Pancreas (tissue), 10 donors: Measurements from ENCODE around the gene SRSF9. TPM values are rescaled to one million over a fixed set of nuclear protein-coding genes. Genes with fewer than 3 reads are reported as not detected.
A peak's percentile ranks its signal among the peaks of the same experiment; 100 is the strongest.

ENCODE experiments used
- ATAC-seq, 4 donors: fragments of 200-7000 bp; cut with Tn5 transposase; one replicate each; pipeline versions ENCODE4 v1.8.0 to v1.9.1; 2020; ENCODE audit warnings: mild to moderate bottlenecking in 4 of 4, moderate library complexity in 4 of 4
- DNase-seq, 6 donors: peaks; one replicate each; pipeline ENCODE4 v3.0.0-alpha.2; 2020
- FAIRE-seq: peaks from 2 replicates; lab custom pipeline; 2012; peaks lifted over from hg19 to GRCh38; lab: Jason Lieb, UNC
- H3K27ac ChIP-seq, 4 donors: fragments of 200-600 bp; sonication (generic); 1 replicate in 3 of 4; 2 replicates in 1 of 4; pipeline versions ENCODE4 v1.5.0 to v1.8.0; 2020
- H3K27me3 ChIP-seq, 4 donors: fragments of 200-600 bp; one replicate each; pipeline ENCODE4 v1.8.0; 2021
- H3K36me3 ChIP-seq, 3 donors: fragments of 200-600 bp; sonication (generic) in 1 of 3; one replicate each; pipeline versions ENCODE4 v1.5.0 to v1.8.0; 2020 to 2021
- H3K4me1 ChIP-seq, 3 donors: fragments of 200-600 bp; one replicate each; pipeline ENCODE4 v1.8.0; 2021
- H3K4me3 ChIP-seq, 4 donors: fragments of 200-600 bp; sonication (generic) in 2 of 4; one replicate each; pipeline versions ENCODE4 v1.5.0 to v1.8.0; 2020 to 2021
- H3K9me3 ChIP-seq, 4 donors: fragments of 200-600 bp; one replicate each; pipeline ENCODE4 v1.8.0; 2021
- WGBS, 2 donors: extraction: QIAGEN DNeasy Blood & Tissue Kit; methylation state at CpG; one replicate each; pipeline ENCODE4 v1.1.7; 2013; 5-methylcytosine and 5-hydroxymethylcytosine counted together
- intact Hi-C, 3 donors: fragments of 100-400 bp; cut with DNase I; formaldehyde crosslinking; loops; one replicate each; pipeline versions ENCODE4 v1.11.1 to v1.14.2; 2022
- polyA plus RNA-seq, 2 donors: library from polyadenylated mRNA; stranded (reverse); fragments of 200-250 nt; gene quantifications; one replicate each; pipeline ENCODE4 v1.2.3, GENCODE V29; 2013
- total RNA-seq, 6 donors: library from RNA; stranded (reverse); fragmentation: NEBNext Ultra II Directional in 4 of 6; extraction: Animal tissue kit (Norgen Biotek cat#: 25700) in 4 of 6; gene quantifications; one replicate each; pipeline versions ENCODE4 v1.2.1 to v1.2.4, GENCODE V29; 2021 to 2023
- TF ChIP-seq, protein P1 (sequence below), 4 donors: fragments of 200-600 bp; sonication (generic) in 3 of 4; IDR thresholded peaks; one replicate each; pipeline versions ENCODE4 v1.5.0 to v1.8.0; 2021; ENCODE audit warnings: antibody characterized with exemption in 4 of 4
- donor health status: healthy with polysubstance abuse.
- donor health status: DM: no; HTN: no; CAD: no; lungs with moderate emphysema.
- donor health status: DM: no; HTN: no; CAD: no.
- donor health status: control.
- donor health status: control.
- donor health status: Bipolar disorder and iron deficiency.
- donor health status: DM: yes; HTN: yes; CAD: no.
- donor health status: DM: no; HTN: no; CAD: no.
- donor health status: DM: no; HTN: no; CAD: no.
- donor health status: DM: yes; HTN: yes; CAD: no.

SRSF9 gene
- total and polyA plus RNA-seq, 8 donors: 50.9 to 103 (median 79.5) TPM

- intact Hi-C loops: no loop called here
- ATAC-seq: no peak
- 84 to 89% methylated on average over 4 of the region's 4 CpGs for WGBS, 2 donors
- Histone ChIP-seq H3K4me3 (no peak overlapping the region), H3K27me3 (no peaks in the 10 kb centered on the region), H3K9me3 (no peaks in the 10 kb centered on the region), H3K36me3 (peaks cover 0 to 18% (median 0%) of the 10 kb centered on the region in 3 donors), H3K4me1 (no peaks in the 10 kb centered on the region), H3K27ac (no peak overlapping the region)
- no peak for DNase-seq
- no peak for FAIRE-seq
- TF ChIP-seq, protein P1, sequence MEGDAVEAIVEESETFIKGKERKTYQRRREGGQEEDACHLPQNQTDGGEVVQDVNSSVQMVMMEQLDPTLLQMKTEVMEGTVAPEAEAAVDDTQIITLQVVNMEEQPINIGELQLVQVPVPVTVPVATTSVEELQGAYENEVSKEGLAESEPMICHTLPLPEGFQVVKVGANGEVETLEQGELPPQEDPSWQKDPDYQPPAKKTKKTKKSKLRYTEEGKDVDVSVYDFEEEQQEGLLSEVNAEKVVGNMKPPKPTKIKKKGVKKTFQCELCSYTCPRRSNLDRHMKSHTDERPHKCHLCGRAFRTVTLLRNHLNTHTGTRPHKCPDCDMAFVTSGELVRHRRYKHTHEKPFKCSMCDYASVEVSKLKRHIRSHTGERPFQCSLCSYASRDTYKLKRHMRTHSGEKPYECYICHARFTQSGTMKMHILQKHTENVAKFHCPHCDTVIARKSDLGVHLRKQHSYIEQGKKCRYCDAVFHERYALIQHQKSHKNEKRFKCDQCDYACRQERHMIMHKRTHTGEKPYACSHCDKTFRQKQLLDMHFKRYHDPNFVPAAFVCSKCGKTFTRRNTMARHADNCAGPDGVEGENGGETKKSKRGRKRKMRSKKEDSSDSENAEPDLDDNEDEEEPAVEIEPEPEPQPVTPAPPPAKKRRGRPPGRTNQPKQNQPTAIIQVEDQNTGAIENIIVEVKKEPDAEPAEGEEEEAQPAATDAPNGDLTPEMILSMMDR (IDR thresholded peaks at IDR 0.05): no peak
Measured at GRCh38 chr12:120504587-120504986, 35.0 kb upstream of the SRSF9 start.

GRCh38 chr12:120500581-120500980, 31.0 kb upstream of the SRSF9 start:
- Histone ChIP-seq H3K27ac (no peak overlapping the region), H3K4me1 (peaks cover 4 to 10% (median 8%) of the 10 kb centered on the region in 3 donors), H3K4me3 (no peak overlapping the region), H3K9me3 (no peaks in the 10 kb centered on the region), H3K27me3 (no peaks in the 10 kb centered on the region), H3K36me3 (peaks cover 0 to 11% (median 0%) of the 10 kb centered on the region in 3 donors)
- ATAC-seq: no peak
- TF ChIP-seq, protein P1 (IDR thresholded peaks at IDR 0.05): no peak
- DNase-seq: no peak
- intact Hi-C loops: no loop called here
- FAIRE-seq: no peak
- 90 to 100% methylated on average over 1 of the region's 1 CpG for WGBS, 2 donors

DNA sequence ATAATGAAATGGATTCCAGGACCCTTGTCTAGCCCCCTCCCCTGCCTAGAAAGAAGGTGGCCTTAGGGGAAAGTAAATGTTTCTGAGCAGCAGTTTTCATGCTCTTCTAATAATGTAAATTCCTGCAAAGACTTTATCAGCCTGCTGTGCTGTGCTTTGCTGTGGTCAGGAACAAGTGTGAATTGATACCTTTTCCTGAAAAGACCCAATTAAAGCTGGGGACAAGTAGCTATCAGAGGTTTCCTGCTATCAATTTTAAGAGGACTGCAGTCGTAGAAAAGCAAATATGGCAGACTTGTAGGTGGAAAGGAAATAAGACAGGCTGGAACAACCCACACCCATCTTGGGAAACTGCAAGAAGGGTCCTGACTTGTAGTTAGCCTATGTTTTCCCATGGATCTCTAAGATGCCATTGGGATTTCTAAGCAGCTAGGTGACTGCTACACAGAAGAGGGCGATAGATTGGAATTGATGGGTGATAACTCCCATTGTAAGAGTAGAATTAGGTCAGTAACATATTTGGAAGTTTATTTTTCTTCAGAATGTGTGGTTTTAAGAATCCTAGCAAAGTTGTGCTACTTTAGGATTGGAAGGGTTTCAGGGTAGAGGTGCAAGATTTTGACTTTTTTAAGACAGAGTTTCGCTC, 29.4 kb upstream of the SRSF9 start:
- intact Hi-C loops: no loop called here
- FAIRE-seq (no peak), ATAC-seq (no peak), DNase-seq (no peak)
- WGBS, 2 donors: 74 to 84% methylated on average over 3 of the region's 3 CpGs
- Histone ChIP-seq H3K9me3 (no peaks in the 10 kb centered on the region), H3K4me3 (no peak overlapping the region), H3K27me3 (no peaks in the 10 kb centered on the region), H3K4me1 (peaks cover 4 to 15% (median 8%) of the 10 kb centered on the region in 3 donors), H3K27ac (no peak overlapping the region), H3K36me3 (peaks cover 0 to 10% (median 0%) of the 10 kb centered on the region in 3 donors)
- TF ChIP-seq, protein P1 (IDR thresholded peaks at IDR 0.05): no peak

DNA sequence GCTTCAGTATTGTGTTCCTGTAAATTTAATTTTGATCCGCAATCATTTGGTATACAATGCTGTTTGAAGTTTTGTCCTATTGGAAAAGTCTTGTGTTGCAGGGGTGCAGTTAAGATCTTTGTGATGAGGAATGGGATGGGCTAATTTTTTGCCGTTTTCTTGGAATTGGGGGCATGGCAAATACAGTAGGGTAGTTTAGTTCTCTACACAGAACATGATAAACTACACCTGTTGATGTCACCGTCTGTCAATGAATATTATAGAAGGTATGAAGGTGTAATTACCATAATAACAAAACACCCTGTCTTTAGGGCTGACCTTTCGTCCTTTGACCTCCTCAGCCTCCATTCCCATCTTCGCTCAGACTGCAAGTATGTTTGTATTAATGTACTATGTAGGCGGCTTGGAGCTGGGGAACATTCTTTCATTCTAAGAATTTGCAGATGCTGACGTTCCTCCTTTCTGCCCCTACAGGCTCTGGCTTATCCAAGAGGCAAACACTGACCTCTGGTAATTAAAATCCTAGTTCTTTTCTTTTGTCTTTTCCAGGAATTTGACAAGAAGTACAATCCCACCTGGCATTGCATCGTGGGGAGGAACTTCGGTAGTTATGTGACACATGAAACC, 28.1 kb upstream of the SRSF9 start:
- 24 to 25% methylated on average over 9 of the region's 9 CpGs for WGBS, 2 donors
- peak overlapping the region; percentile 82 to 97 (median 88) for H3K4me3 ChIP-seq
- H3K9me3 ChIP-seq: no peaks in the 10 kb centered on the region
- no peak for ATAC-seq
- no peaks in the 10 kb centered on the region for H3K27me3 ChIP-seq
- no peaks in the 10 kb centered on the region for H3K36me3 ChIP-seq
- peaks cover 4 to 15% (median 8%) of the 10 kb centered on the region in 3 donors for H3K4me1 ChIP-seq
- no peak for FAIRE-seq
- H3K27ac ChIP-seq: no peak overlapping the region
- intact Hi-C loops: no loop called here
- TF ChIP-seq, protein P1 (IDR thresholded peaks at IDR 0.05): no peak
- DNase-seq: no peak
